ENCODE measurements around the gene GAB3. TPM values are rescaled to one million over a fixed set of nuclear protein-coding genes. Genes with fewer than 3 reads are reported as not detected.

GAB3 gene
- total RNA-seq, 1 donor from 2014 or later: 0.90 TPM

DNA sequence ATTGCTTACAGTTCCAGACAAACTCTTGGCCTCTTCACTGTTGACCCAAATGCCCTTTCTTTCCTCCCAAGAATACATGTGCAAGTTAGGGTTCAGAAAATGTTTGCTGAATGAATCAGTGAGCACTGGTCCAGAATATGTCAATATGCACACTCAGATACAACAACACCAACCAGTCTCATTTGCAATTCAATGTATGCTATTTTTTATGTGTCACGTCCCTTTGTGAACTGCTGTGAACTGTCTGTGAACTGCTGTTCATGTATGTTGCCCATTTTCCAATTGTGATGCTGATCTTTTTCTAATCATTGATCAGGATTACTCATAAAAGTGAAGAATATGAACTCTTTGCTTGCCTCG lies 17.8 kb downstream of the GAB3 start:
- H3K9me3 Mint-ChIP-seq (ENCODE audit: unreplicated experiment): no peaks in the 10 kb centered on the region
- peaks cover 3% of the 10 kb centered on the region for H3K27me3 Mint-ChIP-seq (ENCODE audit: unreplicated experiment)
- no peak overlapping the region for H3K4me3 Mint-ChIP-seq (ENCODE audit: unreplicated experiment)
- H3K36me3 Mint-ChIP-seq (ENCODE audit: low read depth, unreplicated experiment): no peaks in the 10 kb centered on the region
- TF ChIP-seq, protein P1, sequence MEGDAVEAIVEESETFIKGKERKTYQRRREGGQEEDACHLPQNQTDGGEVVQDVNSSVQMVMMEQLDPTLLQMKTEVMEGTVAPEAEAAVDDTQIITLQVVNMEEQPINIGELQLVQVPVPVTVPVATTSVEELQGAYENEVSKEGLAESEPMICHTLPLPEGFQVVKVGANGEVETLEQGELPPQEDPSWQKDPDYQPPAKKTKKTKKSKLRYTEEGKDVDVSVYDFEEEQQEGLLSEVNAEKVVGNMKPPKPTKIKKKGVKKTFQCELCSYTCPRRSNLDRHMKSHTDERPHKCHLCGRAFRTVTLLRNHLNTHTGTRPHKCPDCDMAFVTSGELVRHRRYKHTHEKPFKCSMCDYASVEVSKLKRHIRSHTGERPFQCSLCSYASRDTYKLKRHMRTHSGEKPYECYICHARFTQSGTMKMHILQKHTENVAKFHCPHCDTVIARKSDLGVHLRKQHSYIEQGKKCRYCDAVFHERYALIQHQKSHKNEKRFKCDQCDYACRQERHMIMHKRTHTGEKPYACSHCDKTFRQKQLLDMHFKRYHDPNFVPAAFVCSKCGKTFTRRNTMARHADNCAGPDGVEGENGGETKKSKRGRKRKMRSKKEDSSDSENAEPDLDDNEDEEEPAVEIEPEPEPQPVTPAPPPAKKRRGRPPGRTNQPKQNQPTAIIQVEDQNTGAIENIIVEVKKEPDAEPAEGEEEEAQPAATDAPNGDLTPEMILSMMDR (IDR thresholded peaks at IDR 0.05; ENCODE audit: unreplicated experiment): no peak
- H3K4me1 Mint-ChIP-seq (ENCODE audit: unreplicated experiment): peaks cover 27% of the 10 kb centered on the region
- DNase-seq (ENCODE audit: low spot score): no peak
- no peak overlapping the region for H3K27ac Mint-ChIP-seq (ENCODE audit: unreplicated experiment)

DNA sequence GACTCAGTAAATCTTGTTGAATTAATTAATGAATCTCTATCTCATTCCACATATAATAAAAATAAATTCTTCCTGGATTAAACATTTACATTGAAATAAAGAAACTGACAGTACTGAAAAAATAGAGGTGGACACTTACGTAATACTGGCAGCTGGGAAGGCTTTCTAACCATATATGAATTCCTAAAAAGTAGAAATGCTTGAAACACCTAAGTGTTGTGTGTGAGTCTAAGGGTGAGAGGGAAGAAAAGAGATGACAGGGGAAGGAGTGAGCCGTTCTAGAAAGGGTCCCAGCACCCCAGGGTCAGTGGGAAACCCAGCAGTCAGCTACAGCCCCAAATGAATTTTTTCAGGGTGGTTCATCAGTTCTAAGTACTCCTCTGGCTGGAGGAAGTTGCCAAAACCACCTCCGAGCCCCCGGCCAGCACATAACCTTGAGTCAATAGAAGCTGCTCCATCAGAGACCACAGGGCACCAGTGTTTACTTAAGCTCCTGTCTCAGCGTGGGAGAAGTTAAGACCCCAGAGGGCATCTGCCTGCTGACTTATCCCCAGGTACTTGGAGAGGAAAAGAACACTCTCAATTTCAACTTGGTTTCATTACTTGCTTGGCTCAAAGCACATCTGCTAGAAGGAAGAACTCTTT lies 18.3 kb downstream of the GAB3 start:
- Mint-ChIP-seq H3K4me3 (ENCODE audit: unreplicated experiment) (no peak overlapping the region), H3K4me1 (ENCODE audit: unreplicated experiment) (peaks cover 27% of the 10 kb centered on the region), H3K9me3 (ENCODE audit: unreplicated experiment) (no peaks in the 10 kb centered on the region), H3K27me3 (ENCODE audit: unreplicated experiment) (peaks cover 3% of the 10 kb centered on the region), H3K27ac (ENCODE audit: unreplicated experiment) (no peak overlapping the region), H3K36me3 (ENCODE audit: low read depth, unreplicated experiment) (no peaks in the 10 kb centered on the region)
- DNase-seq (ENCODE audit: low spot score): no peak
- TF ChIP-seq, protein P1 (IDR thresholded peaks at IDR 0.05; ENCODE audit: unreplicated experiment): no peak

DNA sequence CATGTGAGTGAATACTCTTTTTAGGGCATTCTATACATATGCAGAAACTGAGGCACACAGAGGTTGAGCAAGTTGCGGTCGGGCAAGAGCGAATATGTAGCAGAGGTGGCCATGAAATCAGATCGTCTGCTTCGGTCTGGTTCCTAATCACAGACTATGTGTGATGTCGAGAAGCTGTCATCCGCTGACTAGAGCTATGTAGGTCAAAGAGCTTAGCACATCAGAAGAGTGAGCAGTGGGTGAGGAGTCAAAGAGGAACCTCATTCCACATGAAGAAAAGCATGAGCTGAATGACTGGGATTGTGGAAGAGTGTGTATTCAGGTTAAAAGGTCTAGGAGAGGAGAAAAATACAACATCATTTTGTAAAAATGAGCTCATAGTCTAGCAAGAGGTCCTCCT lies 19.0 kb downstream of the GAB3 start:
- Mint-ChIP-seq H3K27ac (ENCODE audit: unreplicated experiment) (no peak overlapping the region), H3K4me1 (ENCODE audit: unreplicated experiment) (peaks cover 27% of the 10 kb centered on the region), H3K36me3 (ENCODE audit: low read depth, unreplicated experiment) (no peaks in the 10 kb centered on the region), H3K9me3 (ENCODE audit: unreplicated experiment) (no peaks in the 10 kb centered on the region), H3K27me3 (ENCODE audit: unreplicated experiment) (peaks cover 3% of the 10 kb centered on the region), H3K4me3 (ENCODE audit: unreplicated experiment) (no peak overlapping the region)
- no peak for DNase-seq (ENCODE audit: low spot score)
- TF ChIP-seq, protein P1 (IDR thresholded peaks at IDR 0.05; ENCODE audit: unreplicated experiment): no peak

DNA sequence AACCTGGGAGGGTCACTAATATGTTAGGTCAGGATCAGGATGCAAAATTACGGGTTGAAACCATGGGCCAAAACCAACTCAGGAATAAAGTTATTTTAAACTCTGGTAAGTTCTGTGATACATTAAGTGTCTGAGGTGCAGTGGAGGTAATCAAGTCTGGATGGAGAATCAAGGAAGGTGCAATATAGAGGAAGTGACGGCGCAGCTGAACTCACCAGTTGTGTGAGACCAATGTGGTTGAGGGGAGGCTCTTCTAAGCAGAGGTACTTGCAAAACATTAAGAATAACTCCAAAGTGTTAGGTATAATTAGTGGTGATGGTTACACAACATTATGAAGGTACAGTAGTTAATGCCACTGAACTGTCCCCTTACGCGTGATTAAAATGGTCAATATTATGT lies 19.7 kb downstream of the GAB3 start:
- no peak for DNase-seq (ENCODE audit: low spot score)
- TF ChIP-seq, protein P1 (IDR thresholded peaks at IDR 0.05; ENCODE audit: unreplicated experiment): no peak
- Mint-ChIP-seq H3K27me3 (ENCODE audit: unreplicated experiment) (peaks cover 3% of the 10 kb centered on the region), H3K27ac (ENCODE audit: unreplicated experiment) (no peak overlapping the region), H3K4me1 (ENCODE audit: unreplicated experiment) (peaks cover 27% of the 10 kb centered on the region), H3K36me3 (ENCODE audit: low read depth, unreplicated experiment) (no peaks in the 10 kb centered on the region), H3K9me3 (ENCODE audit: unreplicated experiment) (no peaks in the 10 kb centered on the region), H3K4me3 (ENCODE audit: unreplicated experiment) (no peak overlapping the region)

DNA sequence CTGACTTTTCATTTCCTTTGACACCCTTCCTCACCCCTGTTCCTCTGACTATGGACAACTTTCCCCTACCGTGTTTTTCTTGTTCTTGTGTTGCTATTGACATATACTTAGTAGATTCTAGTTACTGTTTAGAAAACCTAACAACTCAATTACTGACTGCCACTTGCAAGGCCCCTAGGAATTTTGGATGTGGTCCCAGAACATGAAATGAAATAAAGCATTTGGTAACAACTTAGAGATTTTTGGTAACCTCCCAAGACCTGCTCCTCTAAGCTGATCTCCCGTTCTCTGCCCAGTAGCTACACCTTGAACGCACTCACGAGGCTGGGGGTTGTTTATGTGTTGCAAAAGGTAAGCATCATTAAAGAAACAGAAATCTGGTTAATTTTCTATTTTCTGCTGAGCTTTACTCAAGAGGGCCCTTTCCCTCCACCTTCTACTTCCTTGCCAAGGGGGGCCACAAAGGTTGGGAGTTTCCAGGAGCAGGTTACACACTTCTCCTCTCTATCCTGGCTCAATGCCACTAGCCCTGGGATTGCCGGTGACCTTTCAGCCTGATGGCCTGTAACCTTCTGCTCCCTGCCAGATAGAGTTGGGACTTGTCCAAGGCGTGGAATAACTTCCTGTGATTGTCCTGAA lies 20.5 kb downstream of the GAB3 start:
- no peak overlapping the region for H3K27ac Mint-ChIP-seq (ENCODE audit: unreplicated experiment)
- no peaks in the 10 kb centered on the region for H3K9me3 Mint-ChIP-seq (ENCODE audit: unreplicated experiment)
- peaks cover 23% of the 10 kb centered on the region for H3K4me1 Mint-ChIP-seq (ENCODE audit: unreplicated experiment)

More for the DNA sequence above, 20.5 kb downstream of the GAB3 start:
- TF ChIP-seq, protein P1 (IDR thresholded peaks at IDR 0.05; ENCODE audit: unreplicated experiment): no peak
- no peak for DNase-seq (ENCODE audit: low spot score)
- no peak overlapping the region for H3K4me3 Mint-ChIP-seq (ENCODE audit: unreplicated experiment)
- no peaks in the 10 kb centered on the region for H3K36me3 Mint-ChIP-seq (ENCODE audit: low read depth, unreplicated experiment)
- peaks cover 3% of the 10 kb centered on the region for H3K27me3 Mint-ChIP-seq (ENCODE audit: unreplicated experiment)

Data from endothelial cell (in vitro differentiated cells).